ENCODE results near the gene ELFN1.

Gene ELFN1

GRCh38 chr7:1675673-1676549 is 5.8 kb downstream of the ELFN1 start:
- no peak for DNase-seq (ENCODE audit: low read depth in 1 of 2, low spot score in 1 of 2)

- DNase-seq (ENCODE audit: low read depth in 1 of 2, low spot score in 1 of 2), result no peak
Measured at GRCh38 chr7:1676550-1677078, 6.5 kb downstream of the ELFN1 start.

- DNase-seq (ENCODE audit: low read depth in 1 of 2, low spot score in 1 of 2), result no peak
Measured at GRCh38 chr7:1677206-1678080, 7.4 kb downstream of the ELFN1 start.

GRCh38 chr7:1678081-1678543 is 8.0 kb downstream of the ELFN1 start:
- no peak for DNase-seq (ENCODE audit: low read depth in 1 of 2, low spot score in 1 of 2)

GRCh38 chr7:1678571-1679325 is 8.7 kb downstream of the ELFN1 start:
- DNase-seq (ENCODE audit: low read depth in 1 of 2, low spot score in 1 of 2), result no peak

GRCh38 chr7:1679326-1679965 is 9.4 kb downstream of the ELFN1 start:
- no peak for DNase-seq (ENCODE audit: low read depth in 1 of 2, low spot score in 1 of 2)

- DNase-seq (ENCODE audit: low read depth in 1 of 2, low spot score in 1 of 2), result no peak
Measured at GRCh38 chr7:1679966-1680730, 10.1 kb downstream of the ELFN1 start.

- DNase-seq (ENCODE audit: low read depth in 1 of 2, low spot score in 1 of 2), result no peak
Measured at GRCh38 chr7:1681581-1681980, 11.5 kb downstream of the ELFN1 start.

- no peak for DNase-seq (ENCODE audit: low read depth in 1 of 2, low spot score in 1 of 2)
Measured at GRCh38 chr7:1685000-1685624, 15.0 kb downstream of the ELFN1 start.

GRCh38 chr7:1688542-1688941 is 18.5 kb downstream of the ELFN1 start:
- no peak for DNase-seq (ENCODE audit: low read depth in 1 of 2, low spot score in 1 of 2)

GRCh38 chr7:1689311-1689710 is 19.2 kb downstream of the ELFN1 start:
- DNase-seq (ENCODE audit: low read depth in 1 of 2, low spot score in 1 of 2), result no peak

- DNase-seq (ENCODE audit: low read depth in 1 of 2, low spot score in 1 of 2), result no peak
Measured at GRCh38 chr7:1690359-1690958, 20.4 kb downstream of the ELFN1 start.

GRCh38 chr7:1691096-1691495 is 21.0 kb downstream of the ELFN1 start:
- no peak for DNase-seq (ENCODE audit: low read depth in 1 of 2, low spot score in 1 of 2)

GRCh38 chr7:1691601-1692514 is 21.8 kb downstream of the ELFN1 start:
- no peak for DNase-seq (ENCODE audit: low read depth in 1 of 2, low spot score in 1 of 2)

- DNase-seq (ENCODE audit: low read depth in 1 of 2, low spot score in 1 of 2), result no peak
Measured at GRCh38 chr7:1692515-1693418, 22.7 kb downstream of the ELFN1 start.

GRCh38 chr7:1693419-1693990 is 23.4 kb downstream of the ELFN1 start:
- DNase-seq (ENCODE audit: low read depth in 1 of 2, low spot score in 1 of 2), result no peak
